ENCODE measurements around the gene RNF222.
"Not testable (repeated sequence)": the region's sequence is repeated elsewhere in the genome, so short reads cannot be mapped to it uniquely, and the experiment has no call there.

Gene RNF222

DNA sequence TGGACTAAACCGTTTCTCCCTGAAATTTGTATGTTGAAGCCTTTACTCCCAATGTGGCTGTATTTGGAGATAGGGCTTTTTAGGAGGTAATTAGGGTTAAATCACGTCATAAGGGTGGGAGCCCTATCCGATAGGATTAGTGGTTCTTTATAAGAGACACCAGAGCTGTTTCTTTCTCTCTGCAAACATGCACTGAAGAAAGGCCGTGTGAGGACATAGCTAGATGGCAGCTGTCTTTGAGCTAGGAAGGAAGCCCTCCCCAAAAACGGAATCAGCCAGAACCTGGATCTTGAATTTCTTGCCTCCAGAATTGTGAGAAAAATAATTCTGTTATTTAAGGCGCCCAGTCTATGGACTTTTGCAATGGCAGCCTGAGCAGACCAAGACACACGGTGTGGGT, 43.9 kb downstream of the RNF222 start:
- Histone ChIP-seq H4K20me1 (ENCODE audit: insufficient read depth, low read length, poor library complexity, severe bottlenecking) (no peaks in the 10 kb centered on the region), H3K9ac (ENCODE audit: low read depth, low read length, poor library complexity, severe bottlenecking) (no peak overlapping the region), H3K4me2 (ENCODE audit: low read depth, low read length, poor library complexity, severe bottlenecking) (no peak overlapping the region)

GRCh38 chr17:8350339-8350738, 47.3 kb downstream of the RNF222 start:
- Histone ChIP-seq H3K9me2 (replicated peaks; ENCODE audit: low read depth, low read length) (no peaks in the 10 kb centered on the region), H2AFZ (ENCODE audit: low read length) (no peak overlapping the region), H3K27me3 (ENCODE audit: insufficient read depth, low read length, poor library complexity, severe bottlenecking) (no peaks in the 10 kb centered on the region), H3K4me3 (ENCODE audit: low read length, poor library complexity, severe bottlenecking) (no peak overlapping the region), H3F3A (ENCODE audit: low read depth) (no peaks in the 10 kb centered on the region), H3K9me3 (ENCODE audit: insufficient read depth, low read depth, low read length) (no peaks in the 10 kb centered on the region), H3K36me3 (ENCODE audit: insufficient read depth, low read length) (no peaks in the 10 kb centered on the region), H3K9ac (ENCODE audit: low read depth, low read length, poor library complexity, severe bottlenecking) (no peak overlapping the region), H4K20me1 (ENCODE audit: insufficient read depth, low read length, poor library complexity, severe bottlenecking) (no peaks in the 10 kb centered on the region), H3K4me2 (ENCODE audit: low read depth, low read length, poor library complexity, severe bottlenecking) (no peak overlapping the region), H3K4me1 (ENCODE audit: insufficient read depth, low read length, poor library complexity, severe bottlenecking) (no peaks in the 10 kb centered on the region), H3K79me2 (ENCODE audit: insufficient read depth, low read length) (no peaks in the 10 kb centered on the region)
- TF ChIP-seq EZH2phosphoT487 (IDR thresholded peaks at IDR 0.05; ENCODE audit: borderline replicate concordance), result no peak
- TF ChIP-seq CTCF (conservative IDR thresholded peaks at IDR 0.05; ENCODE audit: low read length), result no peak

More for the DNA sequence above, 43.9 kb downstream of the RNF222 start:
- TF ChIP-seq CTCF (conservative IDR thresholded peaks at IDR 0.05; ENCODE audit: low read length) (no peak), EZH2phosphoT487 (IDR thresholded peaks at IDR 0.05; ENCODE audit: borderline replicate concordance) (no peak)
- Histone ChIP-seq H3K79me2 (ENCODE audit: insufficient read depth, low read length) (no peaks in the 10 kb centered on the region), H3K4me3 (ENCODE audit: low read length, poor library complexity, severe bottlenecking) (no peak overlapping the region), H3K9me3 (ENCODE audit: insufficient read depth, low read depth, low read length) (no peaks in the 10 kb centered on the region), H3K36me3 (ENCODE audit: insufficient read depth, low read length) (no peaks in the 10 kb centered on the region), H3K4me1 (ENCODE audit: insufficient read depth, low read length, poor library complexity, severe bottlenecking) (no peaks in the 10 kb centered on the region), H3K9me2 (replicated peaks; ENCODE audit: low read depth, low read length) (no peaks in the 10 kb centered on the region), H3F3A (ENCODE audit: low read depth) (no peaks in the 10 kb centered on the region), H3K27me3 (ENCODE audit: insufficient read depth, low read length, poor library complexity, severe bottlenecking) (no peaks in the 10 kb centered on the region), H2AFZ (ENCODE audit: low read length) (no peak overlapping the region)

GRCh38 chr17:8347001-8347400, 50.6 kb downstream of the RNF222 start:
- not testable (repeated sequence) for H3K4me2 ChIP-seq (ENCODE audit: low read depth, low read length, poor library complexity, severe bottlenecking); H3K4me1 ChIP-seq (ENCODE audit: insufficient read depth, low read length, poor library complexity, severe bottlenecking); H3K79me2 ChIP-seq (ENCODE audit: insufficient read depth, low read length); H3K27me3 ChIP-seq (ENCODE audit: insufficient read depth, low read length, poor library complexity, severe bottlenecking); H3K9me3 ChIP-seq (ENCODE audit: insufficient read depth, low read depth, low read length); H3K9ac ChIP-seq (ENCODE audit: low read depth, low read length, poor library complexity, severe bottlenecking); H3K4me3 ChIP-seq (ENCODE audit: low read length, poor library complexity, severe bottlenecking); H2AFZ ChIP-seq (ENCODE audit: low read length); H3K36me3 ChIP-seq (ENCODE audit: insufficient read depth, low read length); H3K9me2 ChIP-seq (replicated peaks; ENCODE audit: low read depth, low read length); H3F3A ChIP-seq (ENCODE audit: low read depth); H4K20me1 ChIP-seq (ENCODE audit: insufficient read depth, low read length, poor library complexity, severe bottlenecking)

DNA sequence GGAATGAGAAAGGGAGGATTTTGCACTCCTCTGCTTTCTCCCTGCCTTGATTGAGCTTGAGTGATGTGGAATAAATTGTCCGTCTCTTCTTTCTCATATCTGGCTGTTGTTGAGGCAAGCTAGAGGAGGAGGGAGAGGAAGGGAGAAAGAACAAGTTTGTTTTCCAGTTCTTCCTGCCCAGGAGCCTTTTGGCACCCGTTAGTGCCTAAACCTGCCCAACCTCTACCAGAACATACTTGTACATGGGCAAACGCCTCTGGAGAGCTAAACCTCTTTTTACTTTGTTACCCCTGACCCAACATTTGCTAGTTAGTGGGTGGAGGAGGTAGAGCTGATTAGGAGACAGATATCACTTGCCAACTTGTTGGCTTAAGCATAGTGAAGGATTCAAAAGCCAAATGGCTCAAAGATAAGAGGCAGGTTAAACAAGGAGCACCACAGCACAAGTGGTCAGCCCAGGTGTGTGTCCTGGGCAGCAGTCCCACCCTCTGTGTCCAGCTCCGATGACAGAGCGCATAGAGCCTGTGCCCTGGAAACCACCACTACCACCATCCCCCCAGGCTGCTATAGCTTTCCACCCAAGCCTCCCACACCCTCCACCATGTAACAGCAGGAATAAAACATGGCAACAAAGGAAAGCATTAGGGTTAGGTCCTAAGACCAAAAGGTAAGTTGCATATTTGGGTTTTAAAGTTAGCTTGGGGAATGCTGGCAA, 51.5 kb downstream of the RNF222 start:
- no peaks in the 10 kb centered on the region for H3K27me3 ChIP-seq (ENCODE audit: insufficient read depth, low read length, poor library complexity, severe bottlenecking)
- no peak overlapping the region for H3K4me2 ChIP-seq (ENCODE audit: low read depth, low read length, poor library complexity, severe bottlenecking)
- no peaks in the 10 kb centered on the region for H3F3A ChIP-seq (ENCODE audit: low read depth)
- no peaks in the 10 kb centered on the region for H3K9me3 ChIP-seq (ENCODE audit: insufficient read depth, low read depth, low read length)
- H3K4me3 ChIP-seq (ENCODE audit: low read length, poor library complexity, severe bottlenecking), result no peak overlapping the region
- H4K20me1 ChIP-seq (ENCODE audit: insufficient read depth, low read length, poor library complexity, severe bottlenecking), result no peaks in the 10 kb centered on the region
- TF ChIP-seq CTCF (conservative IDR thresholded peaks at IDR 0.05; ENCODE audit: low read length), result no peak
- no peak for TF ChIP-seq EZH2phosphoT487 (IDR thresholded peaks at IDR 0.05; ENCODE audit: borderline replicate concordance)
- no peaks in the 10 kb centered on the region for H3K4me1 ChIP-seq (ENCODE audit: insufficient read depth, low read length, poor library complexity, severe bottlenecking)
- H2AFZ ChIP-seq (ENCODE audit: low read length), result no peak overlapping the region
- H3K79me2 ChIP-seq (ENCODE audit: insufficient read depth, low read length), result no peaks in the 10 kb centered on the region
- H3K36me3 ChIP-seq (ENCODE audit: insufficient read depth, low read length), result no peaks in the 10 kb centered on the region
- no peaks in the 10 kb centered on the region for H3K9me2 ChIP-seq (replicated peaks; ENCODE audit: low read depth, low read length)
- H3K9ac ChIP-seq (ENCODE audit: low read depth, low read length, poor library complexity, severe bottlenecking), result no peak overlapping the region

Data from Loucy (cell line).